HG02973 (cell line): ENCODE data around the gene NAGLU.

Experiments
- ATAC-seq: cut with Tn5 transposase; IDR thresholded peaks from one replicate; pipeline ENCODE4 v1.9.1; 2021; ENCODE audit warnings: moderate library complexity; ENCODE audit not compliant: unreplicated experiment

The NAGLU gene

DNA sequence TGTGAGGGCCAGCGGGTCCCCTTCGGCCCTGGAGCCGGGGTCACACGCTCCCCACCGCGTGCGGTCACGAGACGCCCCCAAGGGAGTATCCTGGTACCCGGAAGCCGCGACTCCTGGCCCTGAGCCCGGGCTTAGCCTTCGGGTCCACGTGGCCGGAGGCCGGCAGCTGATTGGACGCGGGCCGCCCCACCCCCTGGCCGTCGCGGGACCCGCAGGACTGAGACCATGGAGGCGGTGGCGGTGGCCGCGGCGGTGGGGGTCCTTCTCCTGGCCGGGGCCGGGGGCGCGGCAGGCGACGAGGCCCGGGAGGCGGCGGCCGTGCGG, at the start of gene NAGLU:
Gene NAGLU, plus strand, starts transcription at position 194 of the 324 bp plus-strand sequence. Its CDS starts 32 bp downstream, at position 226.
- ATAC-seq = peak; percentile 79

DNA sequence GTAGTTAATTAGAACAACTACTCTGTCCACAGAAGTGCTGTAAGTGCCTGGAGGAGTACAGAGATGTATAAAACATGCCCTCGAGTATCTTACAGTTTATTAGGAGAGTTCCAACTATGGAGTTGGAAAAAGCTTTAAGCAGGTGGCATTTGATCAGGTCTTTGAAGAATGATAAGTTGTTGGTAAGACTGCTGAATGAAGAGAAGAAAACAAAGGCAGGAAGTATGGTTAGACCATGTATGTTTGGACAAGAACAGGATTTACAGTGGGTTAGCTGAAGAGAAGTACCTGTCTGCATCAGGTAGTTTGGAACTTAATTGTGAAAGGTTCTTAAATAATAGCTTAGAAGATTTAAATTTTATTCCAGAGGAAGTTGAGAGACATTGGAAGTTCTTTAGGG, 48.0 kb upstream of the NAGLU start:
- ATAC-seq = no peak

DNA sequence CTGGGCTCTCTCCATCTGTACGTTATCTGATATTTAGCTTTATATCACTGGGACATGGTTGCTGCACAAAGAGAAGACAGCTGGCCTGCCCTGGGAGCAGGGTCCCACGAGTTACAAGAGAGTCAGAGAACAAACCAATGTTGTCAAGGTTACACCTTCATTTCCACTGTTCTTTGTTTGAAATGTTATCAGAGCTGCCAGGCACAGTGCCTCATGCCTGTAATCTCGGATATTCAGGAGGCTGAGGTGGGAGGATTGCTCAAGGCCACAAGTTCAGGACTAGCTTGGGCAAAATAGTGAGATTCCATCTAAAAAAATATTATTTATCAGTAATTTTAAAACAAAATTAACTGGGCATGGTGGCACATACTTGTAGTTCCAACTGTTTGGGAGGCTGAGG, 42.7 kb upstream of the NAGLU start:
- ATAC-seq = no peak

DNA sequence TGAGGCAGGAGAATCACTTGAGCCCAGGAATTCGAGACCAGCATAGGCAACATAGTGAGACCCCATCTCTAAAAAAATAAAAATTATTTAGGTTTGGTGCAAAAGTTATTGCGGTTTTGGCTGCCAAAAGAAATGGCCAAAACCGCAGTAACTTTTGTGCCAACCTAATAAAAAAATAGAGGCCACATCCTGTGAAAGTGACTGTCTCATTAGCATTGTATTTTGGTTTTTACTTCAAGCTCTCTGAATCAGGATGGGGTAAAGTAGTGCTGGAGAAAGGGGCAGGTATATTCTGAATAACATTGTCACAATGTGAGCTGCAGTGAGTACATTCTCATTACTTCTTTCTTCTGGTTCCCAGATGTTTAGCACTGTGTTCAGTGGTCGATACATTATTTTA, 41.4 kb upstream of the NAGLU start:
- no peak for ATAC-seq

DNA sequence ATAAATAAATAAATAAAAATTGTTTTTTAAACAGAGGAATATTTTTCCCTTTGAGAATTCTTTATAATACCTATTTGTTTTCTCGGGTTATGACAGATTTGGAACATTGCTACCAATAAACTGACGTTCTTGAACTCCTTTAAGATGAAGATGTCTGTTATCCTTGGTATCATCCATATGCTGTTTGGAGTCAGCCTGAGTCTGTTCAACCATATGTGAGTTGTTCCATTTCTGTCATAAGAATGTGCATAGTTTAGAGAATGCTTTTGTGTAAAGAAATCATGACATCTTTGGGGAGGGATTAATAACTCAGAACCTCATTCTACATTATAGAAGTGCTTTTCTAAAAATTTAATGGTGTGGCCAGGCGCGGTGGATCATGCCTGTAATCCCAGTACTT, 37.2 kb upstream of the NAGLU start:
- ATAC-seq = no peak

DNA sequence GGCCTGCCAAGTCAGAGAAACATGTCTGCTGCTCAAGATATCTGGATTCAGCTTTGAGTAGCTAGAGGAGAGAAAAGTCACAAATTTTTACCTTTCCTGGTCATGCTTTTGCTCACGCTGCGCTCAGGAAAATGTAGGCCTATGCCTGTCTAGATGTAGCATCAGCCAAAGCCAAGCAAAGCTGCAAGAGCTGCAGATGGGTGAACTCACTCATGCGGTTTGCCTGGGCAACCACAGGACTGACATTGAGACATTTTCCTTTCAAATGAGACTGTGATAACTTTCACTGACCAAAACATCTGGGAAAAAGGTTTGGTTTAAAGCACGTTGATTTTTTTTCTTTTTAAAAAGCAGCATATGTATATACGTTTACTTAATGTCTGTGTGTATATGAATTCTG, 34.0 kb upstream of the NAGLU start:
- ATAC-seq = no peak

DNA sequence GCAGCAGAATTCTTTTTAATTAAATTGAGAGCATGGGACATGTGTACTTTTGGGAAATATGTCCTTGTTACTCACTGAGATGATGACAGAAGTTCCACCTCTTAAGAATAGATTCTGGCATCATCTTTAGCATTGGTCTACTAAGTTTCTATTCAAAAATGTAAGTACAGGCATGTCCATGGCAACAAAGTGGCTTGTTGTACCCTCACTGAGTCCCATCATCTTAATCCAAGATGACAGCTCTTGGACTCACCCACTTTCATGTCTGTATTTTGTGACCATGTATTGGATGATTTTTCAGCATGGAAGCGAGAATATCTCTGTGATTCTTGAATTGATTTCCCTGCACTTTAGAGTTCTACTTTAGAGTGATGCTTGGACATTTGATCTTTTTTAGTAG, 33.1 kb upstream of the NAGLU start:
- ATAC-seq = no peak

DNA sequence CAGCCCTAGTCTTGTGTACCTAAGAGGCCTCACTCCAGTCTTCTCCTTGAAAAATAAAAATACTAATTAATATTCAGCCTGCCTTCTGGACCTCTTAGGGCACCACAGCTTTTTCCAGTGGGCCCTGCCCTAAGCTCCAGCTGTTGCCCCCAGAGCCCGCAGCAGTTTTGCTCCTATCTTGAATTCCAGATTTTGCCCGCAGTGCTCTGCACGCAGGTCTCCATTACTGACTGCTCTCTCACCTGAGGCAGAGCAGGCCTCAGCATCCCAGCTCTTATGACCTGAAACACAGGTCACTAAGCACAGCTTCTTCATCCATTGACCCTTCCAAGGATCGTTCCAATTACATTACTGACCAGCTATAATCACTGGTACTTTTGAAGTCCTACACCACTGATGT, 28.4 kb upstream of the NAGLU start:
- ATAC-seq = no peak

DNA sequence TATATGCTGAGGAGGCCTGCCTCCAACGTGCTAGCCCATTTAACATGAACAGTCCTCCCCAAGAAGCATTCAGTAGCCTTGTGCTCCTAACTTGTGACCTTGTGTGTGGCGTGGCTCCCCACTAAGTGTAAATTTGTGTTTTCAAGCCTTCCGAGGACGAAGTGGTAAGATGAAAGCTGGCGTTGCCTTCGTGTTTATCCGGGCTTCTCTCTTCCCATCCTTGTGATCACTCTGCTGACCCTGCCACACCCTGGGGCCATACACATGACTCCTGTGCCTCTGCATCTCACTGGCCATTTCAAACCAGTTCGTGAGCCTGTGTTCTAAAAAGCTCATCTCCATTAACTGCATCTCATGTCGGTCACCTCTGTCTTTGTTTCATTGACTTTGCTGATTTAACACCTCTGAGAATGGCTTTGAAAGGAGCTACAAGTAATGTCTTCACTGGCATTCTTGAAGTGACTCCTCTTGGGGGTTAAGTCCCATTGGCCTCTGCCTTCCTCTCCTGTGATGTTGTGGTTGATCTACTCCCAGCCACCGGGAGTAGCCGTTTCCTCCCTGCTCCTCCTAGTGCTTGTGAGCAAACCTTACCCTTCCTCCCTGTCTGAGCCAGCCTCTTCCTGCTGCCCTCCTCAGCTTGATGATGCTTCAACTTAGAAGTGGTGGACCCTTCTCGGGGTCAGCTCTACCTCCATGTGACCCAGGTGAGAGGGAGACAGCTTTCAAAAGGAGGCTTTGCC, 27.4 kb upstream of the NAGLU start:
- ATAC-seq = no peak

DNA sequence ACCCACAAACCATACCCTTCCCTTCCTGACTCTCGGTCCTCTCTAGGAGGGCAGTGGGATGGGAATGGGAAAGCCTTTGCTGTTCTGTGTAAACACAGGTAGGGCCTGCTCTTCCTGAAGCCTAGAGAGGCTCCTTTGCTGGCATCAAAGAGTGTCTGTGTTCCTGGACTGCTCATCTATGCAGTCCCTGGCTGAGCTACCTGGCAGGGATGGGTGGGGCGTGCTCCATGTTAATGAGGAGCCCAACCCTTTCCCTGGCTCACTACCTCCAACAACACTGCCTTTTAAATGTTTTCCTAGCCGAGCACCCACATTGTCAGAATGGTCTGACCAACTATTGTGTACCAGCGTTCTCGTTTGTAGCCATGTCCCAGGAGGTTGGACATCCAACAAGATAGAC, 26.6 kb upstream of the NAGLU start:
- ATAC-seq = no peak

DNA sequence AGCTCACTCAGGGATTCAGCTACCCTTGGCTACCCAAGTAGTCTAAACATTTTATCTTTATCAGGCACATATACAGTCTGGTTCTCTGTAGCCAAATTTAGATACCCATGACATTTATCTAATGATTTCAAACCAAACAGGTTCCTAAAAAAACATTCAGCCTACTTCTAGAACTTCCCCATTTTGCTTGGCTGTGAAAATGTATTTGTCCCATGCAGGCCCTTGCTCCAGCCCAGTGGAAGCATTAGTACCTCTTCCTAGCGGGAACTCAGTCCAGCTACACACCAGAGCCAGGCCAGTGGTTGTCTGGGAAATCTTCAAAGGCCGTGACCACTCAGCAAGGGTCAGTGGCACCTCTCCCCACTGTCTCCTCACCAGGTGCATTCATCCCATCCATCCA, 26.2 kb upstream of the NAGLU start:
- no peak for ATAC-seq

DNA sequence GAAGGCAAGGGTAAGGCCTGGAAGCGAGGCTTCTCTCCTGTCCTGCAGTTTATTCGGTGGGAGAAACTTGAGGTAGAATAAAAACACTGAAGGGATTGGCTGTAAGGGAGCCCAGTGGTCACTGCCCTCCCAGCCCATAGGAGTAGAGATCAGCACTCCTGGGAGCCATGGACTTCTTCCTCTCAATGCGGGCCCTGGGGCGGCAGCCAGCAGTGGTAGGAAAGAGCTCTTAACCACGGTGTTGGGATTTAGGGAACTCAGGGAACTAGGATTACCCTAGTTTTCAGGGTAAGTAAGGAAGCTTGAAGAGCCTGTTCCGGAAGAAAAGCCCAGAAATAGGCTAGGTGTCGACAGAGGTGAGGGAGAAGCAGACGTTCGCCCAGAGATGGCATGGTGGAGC, 23.8 kb upstream of the NAGLU start:
- no peak for ATAC-seq

DNA sequence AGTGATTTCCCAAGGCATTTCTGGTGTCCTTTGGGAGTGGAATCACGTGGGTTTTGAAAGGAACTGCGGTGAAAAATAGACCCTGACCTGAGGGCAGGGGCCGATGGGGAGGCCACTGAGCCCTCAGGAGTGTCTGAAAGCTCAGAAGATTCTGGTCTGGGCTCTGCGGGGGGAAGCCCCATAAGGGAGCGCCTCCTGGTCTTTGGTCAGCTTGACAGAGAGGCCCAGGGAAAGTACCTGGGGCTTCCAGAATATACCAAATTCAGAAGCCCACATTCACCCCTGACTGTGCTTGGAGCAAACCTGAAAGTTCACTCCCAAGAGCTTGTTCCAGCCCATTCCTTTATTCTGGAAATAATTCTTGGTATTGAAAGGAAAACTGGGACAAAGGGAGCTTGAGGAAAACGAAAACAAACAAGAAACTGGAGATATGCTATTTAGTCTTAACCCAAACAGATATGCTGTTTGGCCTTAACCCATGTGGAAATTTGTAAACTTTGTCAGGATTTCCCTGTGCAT, 23.2 kb upstream of the NAGLU start:
- no peak for ATAC-seq

DNA sequence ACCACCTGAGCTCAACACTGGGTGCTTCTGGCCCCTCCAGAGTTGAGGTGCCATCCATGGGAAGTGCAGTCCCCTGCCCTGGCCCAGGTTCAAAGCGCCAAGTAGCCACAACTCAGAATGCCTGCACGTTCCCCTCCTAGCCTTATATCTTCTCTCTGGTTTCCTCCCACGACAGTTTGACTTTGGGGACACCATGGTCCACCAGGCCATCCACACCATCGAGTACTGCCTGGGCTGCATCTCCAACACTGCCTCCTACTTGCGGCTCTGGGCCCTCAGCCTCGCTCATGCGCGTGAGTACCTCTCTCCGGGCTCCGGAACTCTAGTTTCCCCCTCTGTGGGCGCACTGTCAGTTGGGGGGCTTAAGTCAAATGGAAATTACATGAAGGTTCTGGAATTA, 22.4 kb upstream of the NAGLU start:
- ATAC-seq = no peak

DNA sequence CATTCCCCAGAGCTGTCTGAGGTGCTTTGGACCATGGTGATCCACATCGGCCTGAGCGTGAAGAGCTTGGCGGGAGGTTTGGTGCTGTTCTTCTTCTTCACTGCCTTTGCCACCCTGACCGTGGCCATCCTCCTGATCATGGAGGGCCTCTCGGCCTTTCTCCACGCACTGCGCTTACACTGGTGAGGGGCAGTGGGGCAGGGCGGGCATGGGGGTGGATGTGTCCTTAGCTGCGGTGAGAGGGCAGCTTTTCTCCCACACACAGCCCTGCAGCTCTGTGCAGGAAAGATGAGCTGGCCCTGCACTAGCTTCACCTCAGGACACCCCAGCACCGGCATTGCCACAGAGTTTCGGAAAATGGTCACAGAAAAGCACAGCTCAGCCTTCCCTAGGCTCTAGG, 21.8 kb upstream of the NAGLU start:
- no peak for ATAC-seq

DNA sequence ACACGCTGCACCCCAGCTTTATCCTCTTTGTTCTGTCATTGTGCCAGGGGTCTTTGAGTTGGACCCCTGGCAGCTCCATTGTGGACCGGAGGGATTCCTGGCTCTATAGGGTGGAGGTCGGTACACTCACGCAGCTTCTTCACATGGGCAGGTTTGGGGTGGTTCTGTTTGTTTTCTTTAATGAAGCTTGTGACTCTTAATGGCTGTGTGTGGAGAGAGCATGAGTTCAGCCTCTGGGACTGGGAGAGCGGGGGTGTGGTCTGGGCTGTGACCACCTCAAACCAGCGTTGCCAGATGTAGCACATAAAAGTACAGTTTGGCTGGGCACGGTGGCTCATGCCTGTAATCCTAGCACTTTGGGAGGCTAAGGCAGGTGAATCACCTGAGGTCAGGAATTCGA, 21.2 kb upstream of the NAGLU start:
- no peak for ATAC-seq

DNA sequence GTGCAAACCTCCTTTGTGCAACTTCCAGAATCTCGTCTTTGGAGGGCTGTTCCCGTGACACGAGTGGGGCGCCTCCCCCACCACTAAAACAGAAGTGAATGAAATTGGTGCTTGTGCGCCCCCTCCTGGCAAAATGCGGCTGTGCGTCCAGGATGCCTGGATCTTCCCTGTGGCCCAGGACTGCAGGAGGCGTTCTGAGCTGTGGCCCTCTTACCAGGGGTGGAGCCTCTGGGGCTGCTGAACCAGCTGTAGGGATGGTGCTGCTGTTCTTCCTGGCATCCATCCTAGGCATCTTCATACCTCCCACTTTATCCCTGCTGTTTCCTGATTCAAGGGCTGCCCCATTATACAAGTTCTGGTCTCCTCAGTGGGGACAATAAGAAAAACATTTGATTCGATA, 18.5 kb upstream of the NAGLU start:
- no peak for ATAC-seq

DNA sequence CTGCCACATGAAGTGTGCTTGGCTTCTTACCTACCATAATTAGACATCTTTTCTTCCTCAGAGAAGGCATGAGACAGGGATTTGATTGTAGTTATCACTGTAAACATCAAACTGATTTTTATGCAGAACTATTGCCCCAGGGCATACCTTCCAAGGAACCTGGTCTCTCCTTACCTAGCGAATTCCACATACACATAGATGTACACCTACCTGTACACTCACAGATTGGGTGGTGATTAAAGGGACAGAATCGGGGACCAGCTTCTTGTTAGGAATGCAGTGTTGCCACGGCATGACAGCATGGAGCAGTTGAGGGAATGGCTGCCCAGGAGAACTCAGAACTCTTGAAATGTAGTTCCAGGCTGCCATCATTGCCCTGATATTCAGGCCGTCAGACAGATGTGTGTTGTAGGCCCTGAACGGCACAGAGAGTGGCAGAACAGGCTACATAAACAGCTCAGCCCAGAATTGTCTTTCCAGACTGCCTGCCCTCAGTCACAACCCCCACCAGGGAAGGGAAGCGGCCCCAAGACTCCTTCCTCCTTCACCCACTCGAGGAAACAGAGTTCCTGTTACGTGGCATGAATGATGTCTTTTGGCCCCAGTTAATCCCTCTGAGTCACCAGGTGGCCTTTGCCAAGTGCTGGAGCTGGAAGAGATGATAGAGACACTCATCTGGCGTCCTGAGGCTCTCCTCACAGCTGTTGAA, 17.8 kb upstream of the NAGLU start:
- ATAC-seq = no peak

DNA sequence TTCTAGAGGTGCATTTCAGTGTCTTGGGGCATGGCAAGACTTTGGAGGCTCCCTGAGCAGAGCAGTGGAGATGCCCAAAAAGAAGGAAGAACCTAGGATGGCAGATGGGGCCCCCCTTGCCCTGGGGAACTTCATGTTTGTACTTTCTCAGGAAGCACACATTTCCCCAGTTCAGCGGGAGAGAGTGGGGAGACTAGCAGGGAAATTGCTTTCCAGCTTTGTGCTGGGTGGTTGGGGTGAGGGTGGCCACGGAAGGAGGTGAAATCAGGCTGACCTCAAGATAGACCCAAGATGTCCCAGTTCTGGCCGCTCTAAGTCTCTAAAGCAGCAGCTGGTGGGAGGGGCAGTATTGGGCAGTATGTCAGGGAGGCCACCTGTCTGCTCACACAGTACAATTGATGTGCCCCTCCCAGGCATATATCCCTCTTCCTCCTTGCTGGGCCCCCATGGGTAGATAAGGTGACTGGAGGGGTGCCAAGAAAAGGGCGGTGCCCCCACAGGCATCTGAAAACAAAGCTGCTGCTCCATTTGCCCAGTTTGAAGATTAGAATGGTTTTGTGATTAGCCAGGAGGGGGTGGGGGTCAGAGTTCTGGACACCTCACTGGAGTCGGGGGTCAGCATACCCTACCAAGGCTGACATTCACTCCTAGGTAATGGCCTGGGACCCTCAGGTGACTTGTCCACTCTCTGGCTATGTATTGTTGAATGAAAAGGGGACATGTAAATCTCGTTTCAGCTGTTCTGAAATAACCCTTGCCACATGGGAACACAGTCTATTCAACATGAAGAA, 17.1 kb upstream of the NAGLU start:
- no peak for ATAC-seq

DNA sequence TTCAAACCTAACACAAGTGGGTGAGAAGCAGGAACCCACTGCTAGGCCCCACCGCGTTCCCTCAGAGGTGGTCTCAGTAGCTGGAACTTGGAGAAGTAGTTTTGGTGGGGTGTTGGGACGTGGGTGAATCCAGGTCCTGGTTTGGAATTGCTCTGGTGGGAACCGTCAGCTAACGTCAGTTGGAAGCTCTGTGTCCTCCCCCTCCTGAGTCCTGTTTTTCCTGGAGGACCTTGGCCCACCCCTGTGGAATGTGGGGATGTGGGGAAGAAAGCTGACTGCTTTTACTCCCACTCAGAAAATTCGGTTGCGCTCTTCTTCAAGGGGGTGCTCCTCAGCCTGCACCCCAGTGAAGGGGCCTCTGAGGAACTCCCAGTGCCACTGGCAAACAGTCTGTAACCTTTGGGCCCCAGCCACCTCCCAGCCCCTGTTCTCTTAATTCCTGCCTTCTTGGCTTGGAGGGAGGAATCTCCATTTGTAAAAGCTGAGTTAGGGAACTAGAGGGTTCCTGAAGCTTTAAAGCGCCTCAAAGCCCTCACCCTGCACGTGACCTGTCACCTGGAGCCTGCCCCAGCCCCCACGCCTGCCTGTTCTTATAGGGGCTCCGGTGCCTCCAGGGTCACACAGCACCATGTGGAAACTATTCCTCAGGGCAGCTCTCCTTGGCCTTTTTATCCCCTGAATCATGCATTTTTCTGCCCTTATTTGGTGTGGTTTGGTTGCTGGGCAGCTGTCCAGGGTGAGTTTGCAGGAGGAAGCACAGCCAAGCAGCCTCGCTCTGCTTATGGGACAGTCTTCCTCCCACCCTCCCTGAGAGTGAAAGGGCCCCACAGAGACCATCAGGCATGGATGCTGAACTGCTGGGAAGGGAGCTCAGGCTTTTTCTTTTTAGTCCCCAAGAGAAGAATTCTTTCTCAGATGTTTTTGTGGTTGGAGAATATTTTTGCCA, 16.2 kb upstream of the NAGLU start:
- ATAC-seq = no peak

DNA sequence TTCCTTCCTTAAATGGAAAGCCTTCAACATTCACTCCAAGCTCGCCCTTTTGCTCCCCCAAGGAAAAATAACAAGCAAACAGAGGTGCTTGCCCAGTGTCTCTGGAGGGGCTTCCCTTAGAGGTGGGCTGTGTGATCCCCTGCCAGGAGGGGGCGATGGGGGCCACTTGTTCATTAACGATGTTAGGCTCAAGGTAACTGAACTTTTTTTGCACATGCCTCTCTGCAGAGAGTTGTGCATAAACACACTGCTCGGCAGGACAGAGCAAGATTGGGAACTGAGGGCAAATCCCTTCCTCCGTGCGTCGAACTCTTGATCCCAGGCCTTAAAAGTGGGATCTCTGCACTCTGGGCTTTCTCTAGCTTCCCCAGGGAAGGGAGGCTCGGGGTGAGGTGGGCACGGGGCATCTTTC, 15.5 kb upstream of the NAGLU start:
- ATAC-seq = no peak
